H1 (cell line): ENCODE measurements around the gene PLGRKT. TPM values are rescaled to one million over a fixed set of nuclear protein-coding genes. Genes with fewer than 3 reads are reported as not detected.

ENCODE experiments used
- CTCF ChIA-PET: fragments of 300-600 bp; sonication (Branson Sonifier 250); formaldehyde crosslinking; loops from one replicate; lab custom pipeline; 2021; ENCODE audit not compliant: partially characterized antibody; lab: Charles Lee
- POLR2A ChIA-PET: fragments of 300-600 bp; sonication (Branson Sonifier 250); formaldehyde crosslinking; loops from one replicate; lab custom pipeline; 2021; ENCODE audit warnings: inconsistent platforms; ENCODE audit not compliant: partially characterized antibody; lab: Charles Lee
- DNase-seq, 2 experiments: peaks; one replicate each; pipeline versions ENCODE4 v3.0.0 to v3.0.0-alpha.2; 2010 to 2022; ENCODE audit warnings: low spot score in 2 of 2, low read depth in 1 of 2, mixed read lengths in 1 of 2
- FAIRE-seq: peaks from 2 replicates; lab custom pipeline; 2011; peaks lifted over from hg19 to GRCh38; lab: Jason Lieb, UNC
- H2AFZ ChIP-seq: 2 replicates; pipeline ENCODE4 v1.8.1; 2012; ENCODE audit warnings: low read length, inconsistent platforms
- H2AK5ac ChIP-seq: 2 replicates; pipeline ENCODE4 v1.6.1; 2013; ENCODE audit warnings: low read depth, low read length
- H2BK120ac ChIP-seq: replicated peaks from 2 replicates; pipeline ENCODE3; 2013; ENCODE audit warnings: low read depth, low read length, inconsistent platforms
- H2BK12ac ChIP-seq: 2 replicates; pipeline ENCODE4 v1.6.1; 2013; ENCODE audit warnings: low read depth, low read length
- H2BK15ac ChIP-seq: 2 replicates; pipeline ENCODE4 v1.6.1; 2013; ENCODE audit warnings: low read length
- H2BK20ac ChIP-seq: 2 replicates; pipeline ENCODE4 v1.6.1; 2013; ENCODE audit warnings: low read length
- H2BK5ac ChIP-seq: 2 replicates; pipeline ENCODE4 v1.6.1; 2013; ENCODE audit warnings: low read depth, low read length
- H3K14ac ChIP-seq: 2 replicates; pipeline ENCODE4 v1.6.1; 2013; ENCODE audit warnings: inconsistent platforms; ENCODE audit not compliant: insufficient read length
- H3K18ac ChIP-seq: 2 replicates; pipeline ENCODE4 v1.6.1; 2013; ENCODE audit warnings: low read length; ENCODE audit errors: extremely low read depth
- H3K23ac ChIP-seq: 2 replicates; pipeline ENCODE4 v1.6.1; 2013; ENCODE audit warnings: inconsistent platforms; ENCODE audit not compliant: insufficient read length
- H3K23me2 ChIP-seq: 2 replicates; pipeline ENCODE4 v1.6.1; 2013; ENCODE audit warnings: low read depth, low read length
- H3K27ac ChIP-seq: 2 replicates; pipeline ENCODE4 v1.6.1; 2011; ENCODE audit warnings: low read depth, low read length, inconsistent platforms
- H3K27me3 ChIP-seq, 4 experiments: replicated peaks in 1 of 4; 1 replicate in 1 of 4; 2 replicates in 3 of 4; pipeline versions ENCODE4 v1.6.1 to v1.8.1; 2011 to 2013; ENCODE audit warnings: low read length in 3 of 4, mild to moderate bottlenecking in 3 of 4, inconsistent platforms in 2 of 4, mixed read lengths in 2 of 4, moderate library complexity in 1 of 4; ENCODE audit not compliant: control insufficient read depth in 3 of 4, insufficient read depth in 3 of 4; ENCODE audit errors: extremely low read depth in 1 of 4
- H3K36me3 ChIP-seq, 4 experiments: 2 replicates each; pipeline versions ENCODE4 v1.6.1 to v1.8.1; 2011 to 2013; ENCODE audit warnings: mild to moderate bottlenecking in 4 of 4, low read length in 3 of 4, moderate library complexity in 2 of 4, control low read depth in 1 of 4, inconsistent platforms in 1 of 4; ENCODE audit not compliant: insufficient read depth in 4 of 4, control insufficient read depth in 2 of 4
- H3K4ac ChIP-seq: replicated peaks from 2 replicates; pipeline ENCODE3; 2013; ENCODE audit warnings: low read length, low read depth, mixed read lengths, inconsistent platforms; ENCODE audit not compliant: insufficient read length
- H3K4me1 ChIP-seq, 4 experiments: replicated peaks in 1 of 4; 1 replicate in 1 of 4; 2 replicates in 3 of 4; pipeline versions ENCODE4 v1.6.1 to v1.8.1; 2011 to 2013; ENCODE audit warnings: low read length in 3 of 4, inconsistent platforms in 2 of 4, mixed read lengths in 1 of 4; ENCODE audit not compliant: insufficient read depth in 4 of 4, control insufficient read depth in 3 of 4
- H3K4me2 ChIP-seq, 2 experiments: 2 replicates each; pipeline versions ENCODE4 v1.6.1 to v1.8.1; 2011 to 2013; ENCODE audit warnings: low read depth in 2 of 2, low read length in 2 of 2, control low read depth in 1 of 2, inconsistent platforms in 1 of 2, mild to moderate bottlenecking in 1 of 2; ENCODE audit not compliant: insufficient read depth in 1 of 2
- H3K4me3 ChIP-seq, 4 experiments: fragments of 200-600, 300-600 bp in 1 of 4; sonication (generic), shearing (Covaris generic), sonication (Bioruptor Twin) in 1 of 4; 2 replicates each; pipeline versions ENCODE4 v1.5.1 to v1.8.1; 2011 to 2016; ENCODE audit warnings: low read length in 4 of 4, low read depth in 3 of 4, control low read depth in 2 of 4, inconsistent platforms in 2 of 4, mild to moderate bottlenecking in 2 of 4, mixed read lengths in 1 of 4, moderate library complexity in 1 of 4; ENCODE audit not compliant: insufficient read depth in 2 of 4; ENCODE audit errors: extremely low read depth in 1 of 4
- H3K56ac ChIP-seq: replicated peaks from 2 replicates; pipeline ENCODE3; 2013; ENCODE audit warnings: low read depth, mild to moderate bottlenecking, mixed read lengths, low read length, inconsistent platforms; ENCODE audit not compliant: insufficient read length
- H3K79me1 ChIP-seq: 2 replicates; pipeline ENCODE4 v1.6.1; 2013; ENCODE audit warnings: low read depth, low read length, control low read depth
- H3K79me2 ChIP-seq, 2 experiments: 2 replicates each; pipeline versions ENCODE4 v1.6.1 to v1.8.1; 2012 to 2013; ENCODE audit warnings: low read length in 2 of 2, mild to moderate bottlenecking in 2 of 2, inconsistent platforms in 1 of 2; ENCODE audit not compliant: insufficient read depth in 2 of 2, control insufficient read depth in 1 of 2
- H3K9ac ChIP-seq, 4 experiments: replicated peaks in 1 of 4; 1 replicate in 1 of 4; 2 replicates in 3 of 4; pipeline versions ENCODE4 v1.6.1 to v1.8.1; 2011 to 2013; ENCODE audit warnings: low read depth in 3 of 4, low read length in 3 of 4, control low read depth in 2 of 4, mild to moderate bottlenecking in 2 of 4, moderate library complexity in 2 of 4, inconsistent platforms in 1 of 4; ENCODE audit errors: extremely low read depth in 1 of 4
- H3K9me3 ChIP-seq, 2 experiments: 2 replicates each; pipeline versions ENCODE4 v1.6.1 to v1.8.1; 2012 to 2013; ENCODE audit warnings: mild to moderate bottlenecking in 2 of 2, moderate library complexity in 2 of 2, control low read depth in 1 of 2, inconsistent platforms in 1 of 2, low read depth in 1 of 2, low read length in 1 of 2, mixed read lengths in 1 of 2; ENCODE audit not compliant: insufficient read depth in 2 of 2
- H4K20me1 ChIP-seq, 2 experiments: replicated peaks in 1 of 2; 2 replicates each; pipeline versions ENCODE3 to v1.8.1; 2011 to 2013; ENCODE audit warnings: inconsistent platforms in 2 of 2, low read length in 2 of 2, mild to moderate bottlenecking in 1 of 2; ENCODE audit not compliant: insufficient read depth in 2 of 2, control insufficient read depth in 1 of 2
- H4K5ac ChIP-seq: 2 replicates; pipeline ENCODE4 v1.6.1; 2013; ENCODE audit warnings: low read length, low read depth, mixed read lengths, inconsistent platforms; ENCODE audit not compliant: insufficient read length
- H4K8ac ChIP-seq: 2 replicates; pipeline ENCODE4 v1.8.0; 2013; ENCODE audit warnings: mild to moderate bottlenecking, moderate library complexity, low read length, inconsistent platforms; ENCODE audit not compliant: insufficient read depth; ENCODE audit errors: extremely low read depth
- H4K91ac ChIP-seq: replicated peaks from 2 replicates; pipeline ENCODE3; 2013; ENCODE audit warnings: low read length, mixed read lengths, inconsistent platforms; ENCODE audit not compliant: insufficient read length
- CBX5 ChIP-seq: fragments of 300-800, 300-1000 bp; sonication (generic); IDR thresholded peaks from 2 replicates; pipeline ENCODE4 v1.7.1; 2016; ENCODE audit warnings: antibody characterized with exemption, low read length, low read depth
- HDAC2 ChIP-seq, 2 experiments: fragments of 300-600 bp in 1 of 2; sonication (generic) in 1 of 2; IDR thresholded peaks; 2 replicates each; pipeline ENCODE4 v1.6.1; 2011 to 2012; ENCODE audit warnings: low read depth in 2 of 2, low read length in 2 of 2, mild to moderate bottlenecking in 2 of 2, moderate library complexity in 2 of 2, borderline replicate concordance in 1 of 2, inconsistent platforms in 1 of 2
- HDAC6 ChIP-seq: IDR thresholded peaks from one replicate; pipeline ENCODE4 v1.7.1; 2012; ENCODE audit warnings: low read depth, mild to moderate bottlenecking, inconsistent platforms, low read length, moderate library complexity
- JUN ChIP-seq: IDR thresholded peaks from 2 replicates; pipeline ENCODE4 v1.6.1; 2011; ENCODE audit warnings: low read depth, mild to moderate bottlenecking, improper control_type of control experiment, low read length
- JUND ChIP-seq: IDR thresholded peaks from 2 replicates; pipeline ENCODE4 v1.6.1; 2011; ENCODE audit warnings: mild to moderate bottlenecking, improper control_type of control experiment, low read length
- KDM1A ChIP-seq: fragments of 200-600, 300-600 bp; sonication (generic); IDR thresholded peaks from 2 replicates; pipeline ENCODE4 v1.7.1; 2016; ENCODE audit warnings: mild to moderate bottlenecking, low read length, borderline replicate concordance
- MAFK ChIP-seq: IDR thresholded peaks from 2 replicates; pipeline ENCODE4 v1.6.1; 2012; ENCODE audit warnings: low read depth, mild to moderate bottlenecking, improper control_type of control experiment, low read length
- POLR2AphosphoS5 ChIP-seq: IDR thresholded peaks from 2 replicates; pipeline ENCODE4 v1.6.1; 2011; ENCODE audit warnings: low read depth, low read length
- POU5F1 ChIP-seq: IDR thresholded peaks from 2 replicates; pipeline ENCODE4 v1.6.1; 2011; ENCODE audit warnings: low read depth, mild to moderate bottlenecking, low read length, moderate library complexity
- RBBP5 ChIP-seq: IDR thresholded peaks from 2 replicates; pipeline ENCODE4 v1.7.1; 2012; ENCODE audit warnings: low read depth, mild to moderate bottlenecking, inconsistent platforms, low read length, moderate library complexity, borderline replicate concordance
- TAF1 ChIP-seq: IDR thresholded peaks from 2 replicates; pipeline ENCODE4 v1.6.1; 2011; ENCODE audit warnings: mild to moderate bottlenecking, low read depth, low read length
- YY1 ChIP-seq: IDR thresholded peaks from 2 replicates; pipeline ENCODE4 v1.6.1; 2011; ENCODE audit warnings: low read depth, mild to moderate bottlenecking, low read length
- WGBS, 2 experiments: shearing (Covaris generic) in 1 of 2; methylation state at CpG; one replicate each; pipeline versions ENCODE4 v1.1.6 to v1.1.7; 2013 to 2015; ENCODE audit warnings: low lambda C conversion rate in 2 of 2, mixed read lengths in 2 of 2, inconsistent platforms in 1 of 2, low coverage in 1 of 2, missing lambda C conversion rate in 1 of 2; ENCODE audit not compliant: insufficient replicate concordance in 2 of 2, insufficient coverage in 1 of 2, insufficient read length in 1 of 2; ENCODE audit errors: extremely low coverage in 1 of 2, missing lambda C conversion rate in 1 of 2; 5-methylcytosine and 5-hydroxymethylcytosine counted together
- polyA plus RNA-seq, 7 experiments: library from polyadenylated mRNA; depleted of rRNA in 3 of 7; stranded (reverse) in 5 of 7; unstranded in 2 of 7; fragments of >200 nt in 5 of 7; fragments of 200-250 nt in 2 of 7; gene quantifications; 1 replicate in 5 of 7; 2 replicates in 1 of 7; 4 replicates in 1 of 7; pipeline versions ENCODE4 v1.2.1 to v1.2.3, GENCODE V29; 2011 to 2013; ENCODE audit warnings: missing spikeins in 2 of 7, mixed read lengths in 2 of 7
- total RNA-seq: library from RNA; stranded (reverse); fragmentation: NEBNext Ultra II Directional; extraction: Animal tissue kit (Norgen Biotek cat#: 25700); gene quantifications from 2 replicates; pipeline ENCODE4 v1.2.1, GENCODE V29; 2021
- TF ChIP-seq, protein P1 (sequence below), 3 experiments: IDR thresholded peaks; 1 replicate in 2 of 3; 2 replicates in 1 of 3; pipeline versions ENCODE4 v1.5.1 to v1.6.1; 2011; ENCODE audit warnings: low read length in 3 of 3, mild to moderate bottlenecking in 3 of 3, inconsistent platforms in 2 of 3, low read depth in 1 of 3, moderate library complexity in 1 of 3; ENCODE audit not compliant: insufficient read depth in 1 of 3; ENCODE audit errors: control extremely low read depth in 1 of 3

Gene PLGRKT
- total and polyA plus RNA-seq, 2 of the 8 experiments (the other 6 are each of a cell fraction or from before 2014, with no cell fraction given), result 5.4 to 15.7 TPM

DNA sequence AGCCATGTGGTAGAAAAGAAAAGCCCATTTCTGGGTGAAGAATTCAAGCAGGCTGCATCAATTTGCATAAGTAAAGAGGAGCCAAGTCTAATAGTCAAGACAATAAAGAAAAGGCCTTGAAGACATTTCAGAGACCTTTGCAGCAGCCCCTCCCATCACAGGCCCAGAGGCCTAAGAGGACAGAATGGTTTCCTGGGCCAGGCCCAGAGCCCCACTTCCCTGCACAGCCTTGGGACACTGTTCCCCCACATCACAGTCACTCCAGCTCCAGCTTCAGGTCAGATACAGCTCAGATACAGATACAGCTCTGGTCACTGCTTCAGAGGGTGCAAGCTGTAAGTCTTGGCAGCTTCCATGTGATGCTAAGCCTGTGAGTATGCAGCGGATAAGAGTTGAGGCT lies 29.1 kb downstream of the PLGRKT start:
- Histone ChIP-seq H3K4ac (no peak overlapping the region), H2AK5ac (no peak overlapping the region), H3K79me1 (no peaks in the 10 kb centered on the region), H3K27me3 (no peaks in the 10 kb centered on the region; a peak in 1 of 7 replicates), H3K79me2 (no peaks in the 10 kb centered on the region), H3K4me2 (no peak overlapping the region), H3K23ac (no peak overlapping the region), H3K23me2 (no peaks in the 10 kb centered on the region), H3K56ac (no peak overlapping the region), H3K18ac (no peak overlapping the region), H2BK15ac (no peak overlapping the region), H3K36me3 (peaks cover 0 to 2% (median 0%) of the 10 kb centered on the region in 4 experiments; a peak in 2 of 8 replicates), H2BK20ac (no peak overlapping the region), H2BK5ac (no peak overlapping the region), H2AFZ (no peak overlapping the region), H3K9me3 (peaks cover 15 to 27% of the 10 kb centered on the region in 2 experiments), H4K5ac (no peak overlapping the region), H2BK120ac (no peak overlapping the region), H3K14ac (no peak overlapping the region), H3K4me3 (no peak overlapping the region), H3K27ac (no peak overlapping the region), H4K20me1 (no peaks in the 10 kb centered on the region), H3K4me1 (no peaks in the 10 kb centered on the region), H2BK12ac (no peak overlapping the region), H4K8ac (no peak overlapping the region), H3K9ac (no peak overlapping the region), H4K91ac (no peak overlapping the region)
- FAIRE-seq, result no peak
- no peak for DNase-seq
- CTCF ChIA-PET, result no interaction called here
- WGBS, 2 experiments, result 92% methylated on average over 1 of the region's 1 CpG; no CpG with 5 or more reads in 1 of the 2 experiments
- TF ChIP-seq POU5F1 (no peak), JUN (no peak), HDAC2 (IDR thresholded peaks at IDR 0.05; ENCODE audit: borderline replicate concordance in 1 of 2, low read depth in 2 of 2, low read length in 2 of 2) (no peak), MAFK (no peak), HDAC6 (no peak), CBX5 (no peak), JUND (no peak), TAF1 (no peak), RBBP5 (no peak), YY1 (no peak), POLR2AphosphoS5 (no peak), KDM1A (no peak)
- TF ChIP-seq, protein P1, sequence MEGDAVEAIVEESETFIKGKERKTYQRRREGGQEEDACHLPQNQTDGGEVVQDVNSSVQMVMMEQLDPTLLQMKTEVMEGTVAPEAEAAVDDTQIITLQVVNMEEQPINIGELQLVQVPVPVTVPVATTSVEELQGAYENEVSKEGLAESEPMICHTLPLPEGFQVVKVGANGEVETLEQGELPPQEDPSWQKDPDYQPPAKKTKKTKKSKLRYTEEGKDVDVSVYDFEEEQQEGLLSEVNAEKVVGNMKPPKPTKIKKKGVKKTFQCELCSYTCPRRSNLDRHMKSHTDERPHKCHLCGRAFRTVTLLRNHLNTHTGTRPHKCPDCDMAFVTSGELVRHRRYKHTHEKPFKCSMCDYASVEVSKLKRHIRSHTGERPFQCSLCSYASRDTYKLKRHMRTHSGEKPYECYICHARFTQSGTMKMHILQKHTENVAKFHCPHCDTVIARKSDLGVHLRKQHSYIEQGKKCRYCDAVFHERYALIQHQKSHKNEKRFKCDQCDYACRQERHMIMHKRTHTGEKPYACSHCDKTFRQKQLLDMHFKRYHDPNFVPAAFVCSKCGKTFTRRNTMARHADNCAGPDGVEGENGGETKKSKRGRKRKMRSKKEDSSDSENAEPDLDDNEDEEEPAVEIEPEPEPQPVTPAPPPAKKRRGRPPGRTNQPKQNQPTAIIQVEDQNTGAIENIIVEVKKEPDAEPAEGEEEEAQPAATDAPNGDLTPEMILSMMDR (IDR thresholded peaks at IDR 0.05; ENCODE audit: control extremely low read depth in 1 of 3, insufficient read depth in 1 of 3, low read depth in 1 of 3, low read length in 3 of 3), result no peak
- POLR2A ChIA-PET, result no interaction called here
